WERI-Rb-1 (cell line): ENCODE results near the gene ACTL7A.
"Not testable (repeated sequence)": the region's sequence is repeated elsewhere in the genome, so short reads cannot be mapped to it uniquely, and the experiment has no call there.

ENCODE experiments used
- DNase-seq: peaks from one replicate; pipeline ENCODE4 v3.0.0-alpha.2; 2020
- H3K27ac ChIP-seq: fragments of 250-450 bp; sonication (Bioruptor Pico); 2 replicates; pipeline ENCODE4 v1.5.1; 2020; ENCODE audit warnings: mild to moderate bottlenecking, moderate library complexity
- H3K27me3 ChIP-seq: fragments of 250-450 bp; sonication (Bioruptor Pico); 2 replicates; pipeline ENCODE4 v1.5.1; 2021; ENCODE audit warnings: mild to moderate bottlenecking, low read depth, moderate library complexity; ENCODE audit not compliant: insufficient read depth, severe bottlenecking
- H3K36me3 ChIP-seq: fragments of 250-450 bp; sonication (Bioruptor Pico); 2 replicates; pipeline ENCODE4 v1.5.1; 2020; ENCODE audit warnings: mild to moderate bottlenecking, moderate library complexity
- H3K4me3 ChIP-seq: 2 replicates; pipeline ENCODE4 v1.5.1; 2011; ENCODE audit warnings: low read depth, mild to moderate bottlenecking, control low read depth, low read length
- H3K9me3 ChIP-seq: fragments of 250-450 bp; sonication (Bioruptor Pico); 2 replicates; pipeline ENCODE4 v1.5.1; 2021; ENCODE audit warnings: mild to moderate bottlenecking, moderate library complexity; ENCODE audit not compliant: severe bottlenecking
- TF ChIP-seq, protein P1 (sequence below): IDR thresholded peaks from 2 replicates; pipeline ENCODE4 v1.5.1; 2011; ENCODE audit warnings: low read depth, mild to moderate bottlenecking, control low read depth, inconsistent platforms, low read length

Gene ACTL7A

GRCh38 chr9:108889649-108890067 lies 27.6 kb downstream of the ACTL7A start:
- TF ChIP-seq, protein P1, sequence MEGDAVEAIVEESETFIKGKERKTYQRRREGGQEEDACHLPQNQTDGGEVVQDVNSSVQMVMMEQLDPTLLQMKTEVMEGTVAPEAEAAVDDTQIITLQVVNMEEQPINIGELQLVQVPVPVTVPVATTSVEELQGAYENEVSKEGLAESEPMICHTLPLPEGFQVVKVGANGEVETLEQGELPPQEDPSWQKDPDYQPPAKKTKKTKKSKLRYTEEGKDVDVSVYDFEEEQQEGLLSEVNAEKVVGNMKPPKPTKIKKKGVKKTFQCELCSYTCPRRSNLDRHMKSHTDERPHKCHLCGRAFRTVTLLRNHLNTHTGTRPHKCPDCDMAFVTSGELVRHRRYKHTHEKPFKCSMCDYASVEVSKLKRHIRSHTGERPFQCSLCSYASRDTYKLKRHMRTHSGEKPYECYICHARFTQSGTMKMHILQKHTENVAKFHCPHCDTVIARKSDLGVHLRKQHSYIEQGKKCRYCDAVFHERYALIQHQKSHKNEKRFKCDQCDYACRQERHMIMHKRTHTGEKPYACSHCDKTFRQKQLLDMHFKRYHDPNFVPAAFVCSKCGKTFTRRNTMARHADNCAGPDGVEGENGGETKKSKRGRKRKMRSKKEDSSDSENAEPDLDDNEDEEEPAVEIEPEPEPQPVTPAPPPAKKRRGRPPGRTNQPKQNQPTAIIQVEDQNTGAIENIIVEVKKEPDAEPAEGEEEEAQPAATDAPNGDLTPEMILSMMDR = peak; percentile 43
- Histone ChIP-seq H3K9me3 (no peaks in the 10 kb centered on the region), H3K36me3 (peaks cover 70% of the 10 kb centered on the region), H3K27ac (no peak overlapping the region), H3K4me3 (no peak overlapping the region), H3K27me3 (no peaks in the 10 kb centered on the region)
- DNase-seq = no peak

- H3K9me3 ChIP-seq = no peaks in the 10 kb centered on the region
- peaks cover 92% of the 10 kb centered on the region for H3K36me3 ChIP-seq
- no peak overlapping the region for H3K4me3 ChIP-seq
- TF ChIP-seq, protein P1 = no peak
- no peak overlapping the region for H3K27ac ChIP-seq
- no peak for DNase-seq
- H3K27me3 ChIP-seq = no peaks in the 10 kb centered on the region
These were observed 32.3 kb downstream of the ACTL7A start for GRCh38 chr9:108894225-108894997.

DNA sequence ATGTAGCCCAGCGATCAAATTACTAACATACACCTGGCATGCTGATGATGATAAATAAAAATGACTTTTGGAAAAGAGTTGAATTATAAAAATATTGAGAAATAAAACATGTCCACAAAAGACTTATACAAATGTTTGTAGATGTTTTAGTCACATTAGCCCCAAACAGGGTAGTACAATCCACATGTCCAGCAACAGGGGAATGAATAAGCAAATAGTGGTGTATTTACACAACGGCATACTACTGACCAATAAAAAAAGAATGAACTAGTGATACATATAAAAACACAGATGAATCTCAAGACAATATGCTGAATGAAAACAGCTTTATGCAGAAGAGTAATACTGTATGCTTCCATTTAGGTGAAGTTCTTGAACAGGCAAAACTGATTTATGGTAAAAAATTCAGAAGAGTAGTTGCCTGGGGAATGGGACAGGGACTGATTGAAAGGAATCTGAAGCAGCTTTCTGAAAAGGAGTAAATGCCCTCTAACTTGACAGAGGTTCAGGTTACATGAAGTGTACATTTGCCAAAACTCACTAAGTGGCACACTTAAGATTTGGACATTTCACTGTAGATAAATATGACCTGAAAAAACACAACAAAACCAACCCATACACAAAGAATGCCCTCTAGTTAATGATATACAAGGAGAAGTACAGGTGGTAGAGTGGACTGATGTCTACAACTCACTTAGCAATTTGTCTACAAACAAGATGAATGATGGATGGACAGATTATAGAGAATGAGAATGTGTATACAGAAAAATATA lies 35.4 kb downstream of the ACTL7A start:
- H3K4me3 ChIP-seq = no peak overlapping the region
- peaks cover 90% of the 10 kb centered on the region for H3K36me3 ChIP-seq
- H3K27ac ChIP-seq = no peak overlapping the region
- H3K9me3 ChIP-seq = no peaks in the 10 kb centered on the region
- no peaks in the 10 kb centered on the region for H3K27me3 ChIP-seq
- TF ChIP-seq, protein P1 = no peak
- DNase-seq = no peak

DNA sequence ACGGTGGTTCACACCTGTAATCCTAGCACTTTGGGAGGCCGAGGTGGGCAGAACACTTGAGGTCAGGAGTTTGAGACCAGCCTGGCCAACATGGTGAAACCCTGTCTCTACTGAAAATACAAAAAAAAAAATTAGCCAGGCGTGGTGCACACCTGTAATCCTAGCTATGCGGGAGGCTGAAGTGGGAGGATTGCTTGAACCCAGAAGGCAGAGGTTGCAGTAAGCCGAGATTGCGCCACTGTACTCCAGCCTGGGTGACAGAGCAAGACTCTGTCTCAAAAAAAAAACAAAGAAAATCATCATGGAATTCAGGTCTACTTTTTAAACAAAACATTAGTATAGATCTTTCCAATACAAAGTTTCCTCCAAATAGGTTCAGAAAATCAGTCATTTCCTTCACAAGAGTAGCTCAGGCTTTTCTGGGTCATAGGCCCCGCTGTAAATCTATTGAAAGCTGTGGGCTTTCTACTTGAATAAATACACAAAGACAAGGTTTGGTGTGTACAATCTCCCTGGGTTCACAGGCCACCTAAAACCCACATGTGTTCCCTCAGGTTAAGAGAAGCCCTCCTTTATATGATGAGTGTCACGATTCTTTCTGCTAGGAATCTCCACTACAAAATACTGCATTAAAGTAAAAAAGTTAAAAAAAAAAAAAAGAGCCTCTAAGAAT lies 37.1 kb downstream of the ACTL7A start:
- H3K27ac ChIP-seq, DNase-seq, H3K4me3 ChIP-seq, H3K27me3 ChIP-seq, H3K9me3 ChIP-seq: not testable (repeated sequence)
- H3K36me3 ChIP-seq = peaks cover 86% of the 10 kb centered on the region

GRCh38 chr9:108900176-108900575 lies 38.1 kb downstream of the ACTL7A start:
- TF ChIP-seq, protein P1 = no peak
- Histone ChIP-seq H3K27ac (no peak overlapping the region; the same call in 1 of the 2 replicates), H3K4me3 (no peak overlapping the region), H3K9me3 (no peaks in the 10 kb centered on the region), H3K27me3 (no peaks in the 10 kb centered on the region), H3K36me3 (peaks cover 85% of the 10 kb centered on the region)
- DNase-seq = no peak
